Omental fat pad (tissue), 4 donors: ENCODE results near the gene WDHD1. TPM values are rescaled to one million over a fixed set of nuclear protein-coding genes. Genes with fewer than 3 reads are reported as not detected.
"Not testable (repeated sequence)": the region's sequence is repeated elsewhere in the genome, so short reads cannot be mapped to it uniquely, and the experiment has no call there.

Experiments used
- ATAC-seq: fragments of 150-250 bp; one replicate; pipeline ENCODE4 v1.9.1; 2016; ENCODE audit warnings: mild to moderate bottlenecking, moderate library complexity; ENCODE audit not compliant: low FRiP score
- DNase-seq: peaks from one replicate; pipeline ENCODE4 v3.0.0-alpha.2; 2019; ENCODE audit warnings: low spot score
- total RNA-seq, 4 donors: library from RNA; depleted of rRNA; stranded (reverse); fragments of >200 nt; gene quantifications; one replicate each; pipeline ENCODE4 v1.1.0, GENCODE V29; 2016
- TF ChIP-seq, protein P1 (sequence below), 3 donors: fragments of 450-650 bp; IDR thresholded peaks; one replicate each; pipeline ENCODE4 v1.5.1; 2016 to 2017; ENCODE audit warnings: antibody characterized with exemption in 3 of 3, mild to moderate bottlenecking in 3 of 3, moderate library complexity in 2 of 3

WDHD1 gene
- total RNA-seq, 4 donors from 2014 or later = 1.4 to 2.0 (median 1.6) TPM

DNA sequence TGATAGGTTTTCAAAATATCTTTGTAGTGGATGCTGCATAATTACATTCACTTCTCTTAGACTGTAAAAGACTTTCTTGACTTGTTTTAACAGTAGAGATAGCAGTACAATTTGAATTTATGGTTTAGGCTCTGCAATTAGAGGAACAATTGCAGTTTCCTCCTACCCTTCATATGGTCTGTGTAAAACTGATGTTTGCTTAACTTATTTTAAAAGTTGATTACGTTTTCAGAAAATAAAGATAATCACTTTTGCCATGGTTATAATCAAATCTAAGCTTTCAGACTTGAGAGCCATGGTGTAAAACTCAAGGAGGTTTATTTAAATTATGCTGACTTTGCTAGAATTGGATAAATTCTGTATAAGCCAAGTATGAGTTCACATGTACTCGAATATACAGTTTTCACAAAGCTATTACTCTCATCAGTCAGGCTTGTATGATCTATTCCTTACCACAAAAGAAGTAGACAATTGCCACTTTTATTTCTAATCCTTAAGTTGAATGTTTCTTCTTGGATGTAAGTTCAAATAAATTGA is 22.1 kb upstream of the WDHD1 start:
- DNase-seq = no peak
- TF ChIP-seq, protein P1, sequence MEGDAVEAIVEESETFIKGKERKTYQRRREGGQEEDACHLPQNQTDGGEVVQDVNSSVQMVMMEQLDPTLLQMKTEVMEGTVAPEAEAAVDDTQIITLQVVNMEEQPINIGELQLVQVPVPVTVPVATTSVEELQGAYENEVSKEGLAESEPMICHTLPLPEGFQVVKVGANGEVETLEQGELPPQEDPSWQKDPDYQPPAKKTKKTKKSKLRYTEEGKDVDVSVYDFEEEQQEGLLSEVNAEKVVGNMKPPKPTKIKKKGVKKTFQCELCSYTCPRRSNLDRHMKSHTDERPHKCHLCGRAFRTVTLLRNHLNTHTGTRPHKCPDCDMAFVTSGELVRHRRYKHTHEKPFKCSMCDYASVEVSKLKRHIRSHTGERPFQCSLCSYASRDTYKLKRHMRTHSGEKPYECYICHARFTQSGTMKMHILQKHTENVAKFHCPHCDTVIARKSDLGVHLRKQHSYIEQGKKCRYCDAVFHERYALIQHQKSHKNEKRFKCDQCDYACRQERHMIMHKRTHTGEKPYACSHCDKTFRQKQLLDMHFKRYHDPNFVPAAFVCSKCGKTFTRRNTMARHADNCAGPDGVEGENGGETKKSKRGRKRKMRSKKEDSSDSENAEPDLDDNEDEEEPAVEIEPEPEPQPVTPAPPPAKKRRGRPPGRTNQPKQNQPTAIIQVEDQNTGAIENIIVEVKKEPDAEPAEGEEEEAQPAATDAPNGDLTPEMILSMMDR (IDR thresholded peaks at IDR 0.05) = no peak
- no peak for ATAC-seq

DNA sequence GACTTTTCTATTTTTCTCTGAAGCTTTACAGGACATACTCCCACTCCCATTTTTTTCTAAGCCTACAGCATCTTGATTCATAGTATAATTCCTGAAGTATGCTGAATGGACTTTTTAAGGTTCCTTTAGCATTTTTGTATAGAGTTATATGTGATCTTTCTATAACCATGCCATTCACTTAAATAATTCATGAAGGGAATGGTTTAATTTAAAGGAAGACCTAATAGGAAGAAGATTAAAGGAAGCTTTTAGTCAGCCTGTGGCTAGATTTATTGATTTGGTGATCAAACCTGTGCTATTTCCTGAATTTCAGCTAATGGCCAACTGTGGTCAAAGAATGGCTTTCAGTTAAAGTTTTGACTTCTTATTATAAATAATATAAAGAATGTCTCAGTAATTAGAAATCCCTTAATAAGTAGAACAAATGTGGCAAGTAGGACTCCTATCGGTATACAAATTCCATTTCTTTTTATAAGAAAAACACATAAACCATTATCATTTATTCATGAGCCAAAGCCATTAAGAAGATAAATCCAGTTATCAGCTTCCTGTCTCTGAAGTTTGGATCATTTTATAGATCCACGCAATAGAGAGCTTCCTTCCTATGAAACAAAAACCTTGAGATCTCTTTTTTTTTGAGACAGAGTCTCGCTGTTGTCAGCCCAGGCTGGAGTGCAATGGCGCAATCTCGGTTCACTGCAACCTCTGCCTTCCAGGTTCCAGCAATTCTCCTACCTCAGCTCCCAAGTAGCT is 20.6 kb upstream of the WDHD1 start:
- ATAC-seq = no peak
- TF ChIP-seq, protein P1 (IDR thresholded peaks at IDR 0.05) = no peak
- DNase-seq = no peak

DNA sequence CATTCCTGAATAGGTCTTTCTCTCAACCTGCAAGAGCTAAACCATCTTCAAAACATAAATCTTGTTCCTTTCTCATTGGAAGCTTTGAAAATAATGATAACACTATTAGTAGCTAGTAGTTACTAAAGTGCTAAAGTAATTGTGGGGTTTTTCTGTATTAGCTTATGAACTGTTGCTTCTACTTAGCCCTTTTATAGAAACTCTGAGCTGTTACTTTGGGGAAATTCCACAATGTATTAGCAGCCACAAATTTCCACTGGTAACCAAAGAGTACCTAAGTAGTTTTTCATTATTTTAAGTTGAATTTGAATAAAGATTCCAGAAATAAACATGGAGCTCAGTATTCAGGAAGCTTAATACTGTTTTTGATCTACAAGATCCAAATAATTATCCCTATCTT is 18.2 kb upstream of the WDHD1 start:
- ATAC-seq (no peak), DNase-seq (no peak)
- TF ChIP-seq, protein P1 (IDR thresholded peaks at IDR 0.05) = no peak

DNA sequence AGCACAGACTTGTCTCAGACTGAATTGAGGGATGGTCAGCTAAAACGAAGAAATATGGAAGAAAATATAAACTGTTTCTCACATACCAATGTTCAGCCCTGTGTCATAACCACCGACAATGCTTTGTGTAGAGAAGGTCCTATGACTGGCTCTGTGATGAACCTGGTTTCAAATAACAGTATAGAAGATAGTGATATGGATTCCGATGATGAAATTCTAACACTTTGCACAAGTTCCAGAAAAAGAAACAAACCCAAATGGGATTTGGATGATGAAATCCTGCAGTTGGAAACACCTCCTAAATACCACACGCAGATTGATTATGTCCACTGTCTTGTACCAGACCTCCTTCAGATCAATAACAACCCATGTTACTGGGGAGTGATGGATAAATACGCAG is 16.6 kb upstream of the WDHD1 start:
- no peak for ATAC-seq
- DNase-seq = no peak
- TF ChIP-seq, protein P1 (IDR thresholded peaks at IDR 0.05) = no peak

DNA sequence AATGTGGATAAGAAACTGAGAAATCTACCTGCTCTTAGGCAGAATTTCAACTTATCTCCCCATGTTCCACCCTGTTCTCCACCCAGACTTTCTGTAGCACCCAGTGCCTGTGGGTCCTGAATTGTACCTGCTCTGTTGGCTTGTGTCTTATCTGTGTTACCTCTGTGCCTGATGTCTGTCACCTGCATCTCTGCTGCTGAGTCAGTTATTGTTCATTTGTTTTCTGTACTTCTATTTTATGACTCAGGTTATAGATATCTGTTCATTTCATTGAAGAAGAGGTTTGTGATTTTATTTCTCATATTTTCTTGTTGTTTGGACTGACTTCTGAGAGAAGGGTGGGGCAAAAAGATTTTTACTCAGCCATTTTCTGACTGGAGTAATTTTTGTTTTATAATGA is 11.8 kb upstream of the WDHD1 start:
- TF ChIP-seq, protein P1 (IDR thresholded peaks at IDR 0.05) = no peak
- DNase-seq (no peak), ATAC-seq (no peak)

DNA sequence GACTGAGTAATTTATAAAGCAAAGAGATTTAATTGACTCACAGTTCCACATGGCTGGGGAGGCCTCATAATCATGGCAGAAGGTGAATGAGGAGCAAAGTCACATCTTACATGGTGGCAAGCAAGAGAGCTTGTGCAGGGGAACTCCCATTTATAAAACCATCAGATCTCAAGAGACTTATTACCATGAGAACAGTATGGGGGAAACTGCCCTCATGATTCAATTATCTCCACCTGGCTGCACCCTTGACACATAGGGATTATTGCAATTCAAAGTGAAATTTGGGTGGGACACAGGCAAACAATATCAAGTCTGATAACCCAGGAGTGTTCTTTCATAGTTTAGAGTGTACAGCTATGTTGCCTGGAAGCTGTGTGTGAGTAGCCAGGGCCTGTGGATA is 11.1 kb upstream of the WDHD1 start:
- not testable (repeated sequence) for DNase-seq, ATAC-seq

DNA sequence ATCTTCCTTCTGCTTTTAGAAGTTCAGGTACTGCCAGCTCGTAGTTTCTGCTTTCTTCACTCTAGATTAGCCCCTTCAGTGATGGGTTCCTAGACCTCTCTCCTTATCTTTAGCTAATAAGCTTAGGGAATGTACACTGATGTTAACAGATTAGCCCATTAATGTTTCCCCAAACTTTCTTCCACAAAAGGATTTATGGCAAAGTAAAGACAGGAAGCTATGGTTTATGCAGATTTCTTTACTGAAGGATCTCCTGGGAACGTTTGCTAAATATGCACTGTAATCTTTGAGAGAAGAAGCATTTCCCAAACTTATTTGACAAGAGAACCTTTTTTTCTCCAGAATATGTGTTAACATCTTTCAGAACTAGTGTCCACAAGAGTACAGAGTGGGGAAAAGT is 4.3 kb upstream of the WDHD1 start:
- no peak for ATAC-seq
- DNase-seq = no peak
- TF ChIP-seq, protein P1 (IDR thresholded peaks at IDR 0.05) = no peak
